Endothelial cell of umbilical vein (primary cell): ENCODE measurements around the gene VASN.

Experiments
- FOS ChIP-seq: IDR thresholded peaks from 2 replicates; pipeline ENCODE4 v1.6.1; 2011; ENCODE audit warnings: mild to moderate bottlenecking, low read length, moderate library complexity, borderline replicate concordance; ENCODE audit not compliant: insufficient read depth
- MAX ChIP-seq: IDR thresholded peaks from 2 replicates; pipeline ENCODE4 v1.6.1; 2011; ENCODE audit not compliant: insufficient read depth, insufficient read length
- TF ChIP-seq, protein P1 (sequence below), 2 donors: IDR thresholded peaks; 1 replicate in 1 of 2; 2 replicates in 1 of 2; pipeline ENCODE4 v1.5.1; 2011; ENCODE audit warnings: low read length in 2 of 2, mild to moderate bottlenecking in 2 of 2, moderate library complexity in 2 of 2, control low read depth in 1 of 2, inconsistent platforms in 1 of 2, low read depth in 1 of 2; ENCODE audit not compliant: insufficient read depth in 1 of 2; ENCODE audit errors: extremely low read depth in 1 of 2

GRCh38 chr16:4411684-4412083, 40.0 kb downstream of the VASN start:
- TF ChIP-seq, protein P1, sequence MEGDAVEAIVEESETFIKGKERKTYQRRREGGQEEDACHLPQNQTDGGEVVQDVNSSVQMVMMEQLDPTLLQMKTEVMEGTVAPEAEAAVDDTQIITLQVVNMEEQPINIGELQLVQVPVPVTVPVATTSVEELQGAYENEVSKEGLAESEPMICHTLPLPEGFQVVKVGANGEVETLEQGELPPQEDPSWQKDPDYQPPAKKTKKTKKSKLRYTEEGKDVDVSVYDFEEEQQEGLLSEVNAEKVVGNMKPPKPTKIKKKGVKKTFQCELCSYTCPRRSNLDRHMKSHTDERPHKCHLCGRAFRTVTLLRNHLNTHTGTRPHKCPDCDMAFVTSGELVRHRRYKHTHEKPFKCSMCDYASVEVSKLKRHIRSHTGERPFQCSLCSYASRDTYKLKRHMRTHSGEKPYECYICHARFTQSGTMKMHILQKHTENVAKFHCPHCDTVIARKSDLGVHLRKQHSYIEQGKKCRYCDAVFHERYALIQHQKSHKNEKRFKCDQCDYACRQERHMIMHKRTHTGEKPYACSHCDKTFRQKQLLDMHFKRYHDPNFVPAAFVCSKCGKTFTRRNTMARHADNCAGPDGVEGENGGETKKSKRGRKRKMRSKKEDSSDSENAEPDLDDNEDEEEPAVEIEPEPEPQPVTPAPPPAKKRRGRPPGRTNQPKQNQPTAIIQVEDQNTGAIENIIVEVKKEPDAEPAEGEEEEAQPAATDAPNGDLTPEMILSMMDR (IDR thresholded peaks at IDR 0.05; ENCODE audit: extremely low read depth in 1 of 2, insufficient read depth in 1 of 2, low read depth in 1 of 2, low read length in 2 of 2): no peak
- TF ChIP-seq MAX (no peak), FOS (no peak)
